Stomach (tissue), 4 donors: ENCODE results near the gene SUMO1.

Experiments used
- CTCF ChIP-seq, 7 experiments: fragments of 450-650 bp in 4 of 7; fragments of 200-600 bp in 3 of 7; sonication (generic) in 3 of 7; IDR thresholded peaks; one replicate each; pipeline ENCODE4 v1.5.1; 2016 to 2019; ENCODE audit warnings: antibody characterized with exemption in 7 of 7, control low read depth in 2 of 7, mild to moderate bottlenecking in 1 of 7
- POLR2A ChIP-seq, 4 donors: fragments of 450-650 bp; IDR thresholded peaks; one replicate each; pipeline ENCODE4 v1.6.1; 2016; ENCODE audit warnings: antibody characterized with exemption in 4 of 4, control low read depth in 2 of 4, mild to moderate bottlenecking in 1 of 4, moderate library complexity in 1 of 4

GRCh38 chr2:202237787-202238233 lies 587 bp downstream of the SUMO1 start:
- TF ChIP-seq POLR2A (IDR thresholded peaks at IDR 0.05) = no peak
- no peak for TF ChIP-seq CTCF (IDR thresholded peaks at IDR 0.05)
